Upper lobe of right lung (tissue), 1 donor: ENCODE data around the gene CCR1. TPM values are rescaled to one million over a fixed set of nuclear protein-coding genes. Genes with fewer than 3 reads are reported as not detected.
A peak's percentile ranks its signal among the peaks of the same experiment; 100 is the strongest.

Experiments used
- ATAC-seq: fragments of 200-7000 bp; cut with Tn5 transposase; one replicate; pipeline ENCODE4 v1.9.1; 2020; ENCODE audit warnings: mild to moderate bottlenecking, moderate library complexity
- DNase-seq: peaks from one replicate; pipeline ENCODE4 v3.0.0-alpha.2; 2020
- H3K27ac ChIP-seq: fragments of 200-600 bp; one replicate; pipeline ENCODE4 v1.8.0; 2022
- H3K27me3 ChIP-seq: fragments of 200-600 bp; one replicate; pipeline ENCODE4 v1.8.0; 2022; ENCODE audit warnings: mild to moderate bottlenecking
- H3K36me3 ChIP-seq: fragments of 200-600 bp; one replicate; pipeline ENCODE4 v1.8.0; 2022
- H3K4me1 ChIP-seq: fragments of 200-600 bp; one replicate; pipeline ENCODE4 v1.8.0; 2022
- H3K4me3 ChIP-seq: fragments of 200-600 bp; one replicate; pipeline ENCODE4 v1.8.0; 2022; ENCODE audit warnings: mild to moderate bottlenecking
- H3K9me3 ChIP-seq: fragments of 200-600 bp; one replicate; pipeline ENCODE4 v1.8.0; 2022
- intact Hi-C: fragments of 100-400 bp; cut with DNase I; formaldehyde crosslinking; loops from one replicate; pipeline ENCODE4 v1.11.0; 2022
- total RNA-seq: library from RNA; stranded (reverse); fragmentation: NEBNext Ultra II Directional; extraction: Animal tissue kit (Norgen Biotek cat#: 25700); gene quantifications from one replicate; pipeline ENCODE4 v1.2.1, GENCODE V29; 2021
- TF ChIP-seq, protein P1 (sequence below): fragments of 200-600 bp; IDR thresholded peaks from one replicate; pipeline ENCODE4 v1.8.0; 2022; ENCODE audit warnings: antibody characterized with exemption
- donor health status: DM: no; HTN: yes; CAD: no; lungs with severe emphysema.

The CCR1 gene
- total RNA-seq, 1 donor from 2014 or later: 40.9 TPM

GRCh38 chr3:46221391-46221790 lies 13.3 kb upstream of the CCR1 start:
- Histone ChIP-seq H3K27ac (no peak overlapping the region), H3K36me3 (no peaks in the 10 kb centered on the region), H3K27me3 (no peaks in the 10 kb centered on the region), H3K4me1 (peaks cover 19% of the 10 kb centered on the region), H3K9me3 (no peaks in the 10 kb centered on the region), H3K4me3 (no peak overlapping the region)
- TF ChIP-seq, protein P1, sequence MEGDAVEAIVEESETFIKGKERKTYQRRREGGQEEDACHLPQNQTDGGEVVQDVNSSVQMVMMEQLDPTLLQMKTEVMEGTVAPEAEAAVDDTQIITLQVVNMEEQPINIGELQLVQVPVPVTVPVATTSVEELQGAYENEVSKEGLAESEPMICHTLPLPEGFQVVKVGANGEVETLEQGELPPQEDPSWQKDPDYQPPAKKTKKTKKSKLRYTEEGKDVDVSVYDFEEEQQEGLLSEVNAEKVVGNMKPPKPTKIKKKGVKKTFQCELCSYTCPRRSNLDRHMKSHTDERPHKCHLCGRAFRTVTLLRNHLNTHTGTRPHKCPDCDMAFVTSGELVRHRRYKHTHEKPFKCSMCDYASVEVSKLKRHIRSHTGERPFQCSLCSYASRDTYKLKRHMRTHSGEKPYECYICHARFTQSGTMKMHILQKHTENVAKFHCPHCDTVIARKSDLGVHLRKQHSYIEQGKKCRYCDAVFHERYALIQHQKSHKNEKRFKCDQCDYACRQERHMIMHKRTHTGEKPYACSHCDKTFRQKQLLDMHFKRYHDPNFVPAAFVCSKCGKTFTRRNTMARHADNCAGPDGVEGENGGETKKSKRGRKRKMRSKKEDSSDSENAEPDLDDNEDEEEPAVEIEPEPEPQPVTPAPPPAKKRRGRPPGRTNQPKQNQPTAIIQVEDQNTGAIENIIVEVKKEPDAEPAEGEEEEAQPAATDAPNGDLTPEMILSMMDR: no peak
- intact Hi-C loops: no loop called here
- DNase-seq: no peak
- ATAC-seq: peak; percentile 21

GRCh38 chr3:46218196-46218709 lies 10.1 kb upstream of the CCR1 start:
- Histone ChIP-seq H3K27ac (no peak overlapping the region), H3K4me1 (peaks cover 37% of the 10 kb centered on the region), H3K27me3 (no peaks in the 10 kb centered on the region), H3K9me3 (no peaks in the 10 kb centered on the region), H3K36me3 (no peaks in the 10 kb centered on the region), H3K4me3 (no peak overlapping the region)
- intact Hi-C loops: no loop called here
- ATAC-seq (no peak), DNase-seq (no peak)
- TF ChIP-seq, protein P1: no peak

DNA sequence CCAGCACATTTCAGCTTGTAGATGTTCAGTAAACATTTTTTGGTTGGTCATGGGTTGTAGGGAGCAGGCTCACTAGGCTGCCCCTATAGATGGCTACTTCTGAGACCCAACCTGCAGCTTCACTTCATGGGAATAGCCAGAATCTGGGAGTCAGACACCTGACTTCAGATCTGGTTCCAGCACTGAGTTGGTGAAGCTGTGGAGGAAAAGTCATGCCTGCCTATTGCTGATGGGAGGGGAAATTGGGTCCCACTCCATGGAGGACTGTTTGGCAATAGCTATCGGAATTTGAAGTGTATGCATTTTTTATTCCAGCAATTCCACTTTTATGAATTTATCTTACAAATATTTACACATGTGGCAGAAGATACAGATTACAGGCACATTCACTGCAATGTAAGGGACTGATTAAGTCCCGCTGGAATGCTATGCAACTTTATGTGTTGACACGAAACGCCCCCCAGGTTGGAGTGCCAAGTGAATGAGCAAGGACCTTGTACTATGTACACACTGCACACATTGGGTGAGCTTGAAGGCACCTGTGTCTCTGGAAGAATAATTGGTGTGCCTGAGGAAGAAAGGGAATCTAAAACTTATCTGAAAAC lies 7.8 kb upstream of the CCR1 start:
- no peak overlapping the region for H3K4me3 ChIP-seq
- intact Hi-C loops: no loop called here
- no peak overlapping the region for H3K27ac ChIP-seq
- no peak for DNase-seq
- TF ChIP-seq, protein P1: no peak
- H3K27me3 ChIP-seq: no peaks in the 10 kb centered on the region
- H3K4me1 ChIP-seq: peaks cover 18% of the 10 kb centered on the region
- peak; percentile 67 for ATAC-seq
- H3K36me3 ChIP-seq: no peaks in the 10 kb centered on the region
- H3K9me3 ChIP-seq: no peaks in the 10 kb centered on the region

DNA sequence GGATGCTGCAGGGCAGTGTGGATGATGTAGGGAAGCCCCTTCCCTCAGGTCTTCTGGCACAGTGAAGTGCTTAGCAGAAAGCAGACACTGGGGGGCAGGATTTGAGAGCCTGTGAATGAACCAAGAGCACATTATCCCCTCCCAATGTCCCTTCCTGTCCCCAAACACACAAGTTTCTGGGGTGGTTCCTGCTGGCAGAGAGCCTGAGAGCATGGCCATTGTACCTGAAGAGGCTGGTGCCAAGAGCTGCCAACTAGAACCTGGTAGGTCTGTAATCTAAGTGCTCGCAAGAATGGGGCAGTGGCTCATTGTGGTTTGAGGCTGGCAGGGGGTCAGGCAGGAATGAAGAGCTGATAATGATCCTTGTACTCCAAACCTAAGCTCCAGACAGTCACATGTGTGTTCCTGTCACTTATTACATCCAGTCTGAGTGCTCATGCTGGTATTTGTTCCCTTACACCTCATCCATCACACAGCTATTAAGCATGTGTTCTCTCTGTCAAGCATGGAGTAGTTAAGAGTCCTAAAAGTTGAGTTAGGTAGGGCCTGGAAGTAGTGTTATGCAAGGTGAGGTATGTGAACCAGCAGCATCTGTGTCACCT lies 6.7 kb upstream of the CCR1 start:
- Histone ChIP-seq H3K9me3 (no peaks in the 10 kb centered on the region), H3K36me3 (no peaks in the 10 kb centered on the region), H3K27me3 (no peaks in the 10 kb centered on the region), H3K4me3 (no peak overlapping the region), H3K4me1 (peaks cover 18% of the 10 kb centered on the region), H3K27ac (peak overlapping the region; percentile 14)
- peak; percentile 88 for DNase-seq
- peak; percentile 92 for ATAC-seq
- intact Hi-C loops: no loop called here
- TF ChIP-seq, protein P1: peak; percentile 33

- Histone ChIP-seq H3K4me3 (no peak overlapping the region), H3K27me3 (no peaks in the 10 kb centered on the region), H3K4me1 (peaks cover 28% of the 10 kb centered on the region), H3K27ac (peak overlapping the region; percentile 6), H3K9me3 (no peaks in the 10 kb centered on the region), H3K36me3 (no peaks in the 10 kb centered on the region)
- DNase-seq: no peak
- no peak for ATAC-seq
- intact Hi-C loops: no loop called here
- TF ChIP-seq, protein P1: no peak
These were observed 5.1 kb upstream of the CCR1 start for GRCh38 chr3:46213201-46213600.
